Right ventricle myocardium inferior (tissue), 1 donor: ENCODE results near the gene DIS3L2. TPM values are rescaled to one million over a fixed set of nuclear protein-coding genes. Genes with fewer than 3 reads are reported as not detected.
"Not testable (repeated sequence)": the region's sequence is repeated elsewhere in the genome, so short reads cannot be mapped to it uniquely, and the experiment has no call there.

ENCODE experiments used
- ATAC-seq: fragments of 200-7000 bp; cut with Tn5 transposase; one replicate; pipeline ENCODE4 v1.9.1; 2020; ENCODE audit warnings: mild to moderate bottlenecking, moderate library complexity
- DNase-seq: peaks from one replicate; pipeline ENCODE4 v3.0.0; 2021; ENCODE audit errors: missing footprints
- intact Hi-C: fragments of 100-400 bp; cut with DNase I; formaldehyde crosslinking; loops from one replicate; pipeline ENCODE4 v1.11.0; 2022
- total RNA-seq: library from RNA; stranded (reverse); fragmentation: NEBNext Ultra II Directional; extraction: Animal tissue kit (Norgen Biotek cat#: 25700); gene quantifications from one replicate; pipeline ENCODE4 v1.2.1, GENCODE V29; 2021
- donor health status: DM: no; HTN: yes; CAD: no; lungs with severe emphysema.

Gene DIS3L2
- total RNA-seq, 1 donor from 2014 or later, result 16.9 TPM

GRCh38 chr2:232350804-232351685 is 389.5 kb downstream of the DIS3L2 start:
- intact Hi-C loops, result no loop called here
- DNase-seq, result no peak
- no peak for ATAC-seq

- intact Hi-C loops, result no loop called here
- peak; percentile 57 for DNase-seq
These were observed 390.4 kb downstream of the DIS3L2 start for GRCh38 chr2:232351686-232352510.

GRCh38 chr2:232352511-232353091 is 391.1 kb downstream of the DIS3L2 start:
- intact Hi-C loops, result no loop called here
- DNase-seq (peak; percentile 25), ATAC-seq (no peak)

More at GRCh38 chr2:232351686-232352510, 390.4 kb downstream of the DIS3L2 start:
- ATAC-seq, result no peak

- ATAC-seq (no peak), DNase-seq (no peak)
- intact Hi-C loops, result no loop called here
These were observed 391.6 kb downstream of the DIS3L2 start for GRCh38 chr2:232353096-232353495.

GRCh38 chr2:232353660-232354059 is 392.1 kb downstream of the DIS3L2 start:
- intact Hi-C loops, result no loop called here
- ATAC-seq (no peak), DNase-seq (no peak)

- DNase-seq, result no peak
- intact Hi-C loops, result no loop called here
- ATAC-seq, result no peak
These were observed 392.6 kb downstream of the DIS3L2 start for GRCh38 chr2:232354069-232354468.

GRCh38 chr2:232361646-232362045 is 400.1 kb downstream of the DIS3L2 start:
- no peak for ATAC-seq
- intact Hi-C loops, result no loop called here

GRCh38 chr2:232362174-232362900 is 400.8 kb downstream of the DIS3L2 start:
- ATAC-seq (no peak), DNase-seq (no peak)
- intact Hi-C loops, result no loop called here

More at GRCh38 chr2:232361646-232362045, 400.1 kb downstream of the DIS3L2 start:
- DNase-seq, result no peak

- DNase-seq, ATAC-seq, intact Hi-C loops: not testable (repeated sequence)
These were observed 401.7 kb downstream of the DIS3L2 start for GRCh38 chr2:232363064-232363783.

GRCh38 chr2:232363784-232364615 is 402.5 kb downstream of the DIS3L2 start:
- intact Hi-C loops, result no loop called here
- ATAC-seq (no peak), DNase-seq (no peak)

GRCh38 chr2:232364806-232365594 is 403.5 kb downstream of the DIS3L2 start:
- intact Hi-C loops, DNase-seq: not testable (repeated sequence)
- ATAC-seq, result peak; percentile 29

- intact Hi-C loops, result no loop called here
- no peak for DNase-seq
- peak; percentile 43 for ATAC-seq
These were observed 404.3 kb downstream of the DIS3L2 start for GRCh38 chr2:232365621-232366321.

- intact Hi-C loops, DNase-seq, ATAC-seq: not testable (repeated sequence)
These were observed 404.9 kb downstream of the DIS3L2 start for GRCh38 chr2:232366461-232366860.

- intact Hi-C loops, result no loop called here
- ATAC-seq (no peak), DNase-seq (no peak)
These were observed 405.5 kb downstream of the DIS3L2 start for GRCh38 chr2:232367016-232367415.

GRCh38 chr2:232367591-232368233 is 406.2 kb downstream of the DIS3L2 start:
- intact Hi-C loops, result no loop called here
- DNase-seq (no peak), ATAC-seq (no peak)
